Measurements from ENCODE around the gene NRSN1. TPM values are rescaled to one million over a fixed set of nuclear protein-coding genes. Genes with fewer than 3 reads are reported as not detected.

NRSN1 gene
- total and polyA plus RNA-seq, 4 donors, result not detected

- Histone ChIP-seq H3K9ac (ENCODE audit: low read depth in 1 of 2, low read length in 2 of 2) (no peak overlapping the region), H3K36me3 (ENCODE audit: control insufficient read depth in 4 of 4, insufficient read depth in 3 of 4, low read depth in 1 of 4, low read length in 3 of 4) (no peaks in the 10 kb centered on the region), H3K4me1 (ENCODE audit: control insufficient read depth in 4 of 4, insufficient read depth in 4 of 4, low read length in 3 of 4) (no peaks in the 10 kb centered on the region), H3K27me3 (ENCODE audit: control insufficient read depth in 4 of 4, insufficient read depth in 4 of 4, low read length in 3 of 4) (no peaks in the 10 kb centered on the region), H3K27ac (ENCODE audit: low read depth in 1 of 2, low read length in 2 of 2) (no peak overlapping the region), H3K4me3 (ENCODE audit: low read depth in 1 of 3, low read length in 3 of 3) (no peak overlapping the region), H3K9me3 (ENCODE audit: control insufficient read depth in 4 of 4, low read length in 3 of 4) (no peaks in the 10 kb centered on the region)
- no peak for DNase-seq (ENCODE audit: low spot score)
- WGBS, result 81% methylated on average over 3 of the region's 3 CpGs
- TF ChIP-seq TAF1 (conservative IDR thresholded peaks at IDR 0.05), result no peak
- no peak for TF ChIP-seq FOXA2 (IDR thresholded peaks at IDR 0.05)
- no peak for TF ChIP-seq HNF4A (conservative IDR thresholded peaks at IDR 0.05)
- no peak for TF ChIP-seq ATF3 (IDR thresholded peaks at IDR 0.05)
- TF ChIP-seq JUND (IDR thresholded peaks at IDR 0.05), result no peak
- TF ChIP-seq FOXA1 (IDR thresholded peaks at IDR 0.05), result no peak
- TF ChIP-seq NR2F2 (IDR thresholded peaks at IDR 0.05), result no peak
- TF ChIP-seq MAX (IDR thresholded peaks at IDR 0.05), result no peak
- no peak for TF ChIP-seq RAD21 (IDR thresholded peaks at IDR 0.05)
- TF ChIP-seq HNF4G (IDR thresholded peaks at IDR 0.05), result no peak
- TF ChIP-seq RXRA (IDR thresholded peaks at IDR 0.05), result no peak
- TF ChIP-seq REST (IDR thresholded peaks at IDR 0.05), result no peak
- no peak for TF ChIP-seq ZBTB33 (IDR thresholded peaks at IDR 0.05)
- TF ChIP-seq GABPA (IDR thresholded peaks at IDR 0.05 in 1 of 2, conservative IDR thresholded peaks at IDR 0.05 in 1 of 2), result no peak
- no peak for TF ChIP-seq EGR1 (IDR thresholded peaks at IDR 0.05; ENCODE audit: low read depth in 2 of 2)
- no peak for TF ChIP-seq CTCF (IDR thresholded peaks at IDR 0.05; ENCODE audit: low read depth, low read length, missing input control)
Observed at GRCh38 chr6:24078200-24078599, 47.8 kb upstream of the NRSN1 start.

GRCh38 chr6:24079076-24079475 is 46.9 kb upstream of the NRSN1 start:
- DNase-seq (ENCODE audit: low spot score), result no peak
- no peak for TF ChIP-seq REST (IDR thresholded peaks at IDR 0.05)
- TF ChIP-seq GABPA (IDR thresholded peaks at IDR 0.05 in 1 of 2, conservative IDR thresholded peaks at IDR 0.05 in 1 of 2), result no peak
- no peak for TF ChIP-seq SP1 (IDR thresholded peaks at IDR 0.05)
- no peak for TF ChIP-seq FOXA2 (IDR thresholded peaks at IDR 0.05)
- TF ChIP-seq FOXA1 (IDR thresholded peaks at IDR 0.05), result no peak
- no peak for TF ChIP-seq TAF1 (conservative IDR thresholded peaks at IDR 0.05)
- TF ChIP-seq HNF4A (conservative IDR thresholded peaks at IDR 0.05), result no peak
- TF ChIP-seq EGR1 (IDR thresholded peaks at IDR 0.05; ENCODE audit: low read depth in 2 of 2), result no peak
- TF ChIP-seq YY1 (IDR thresholded peaks at IDR 0.05), result no peak
- Histone ChIP-seq H3K9ac (ENCODE audit: low read depth in 1 of 2, low read length in 2 of 2) (no peak overlapping the region), H3K9me3 (ENCODE audit: control insufficient read depth in 4 of 4, low read length in 3 of 4) (no peaks in the 10 kb centered on the region), H3K36me3 (ENCODE audit: control insufficient read depth in 4 of 4, insufficient read depth in 3 of 4, low read depth in 1 of 4, low read length in 3 of 4) (no peaks in the 10 kb centered on the region), H3K27me3 (ENCODE audit: control insufficient read depth in 4 of 4, insufficient read depth in 4 of 4, low read length in 3 of 4) (no peaks in the 10 kb centered on the region), H3K4me1 (ENCODE audit: control insufficient read depth in 4 of 4, insufficient read depth in 4 of 4, low read length in 3 of 4) (no peaks in the 10 kb centered on the region), H3K27ac (ENCODE audit: low read depth in 1 of 2, low read length in 2 of 2) (no peak overlapping the region), H3K4me3 (ENCODE audit: low read depth in 1 of 3, low read length in 3 of 3) (no peak overlapping the region)
- 87% methylated on average over 2 of the region's 2 CpGs for WGBS

Measured in liver (tissue), 9 donors.